ENCODE data around the gene CIAPIN1.

DNA sequence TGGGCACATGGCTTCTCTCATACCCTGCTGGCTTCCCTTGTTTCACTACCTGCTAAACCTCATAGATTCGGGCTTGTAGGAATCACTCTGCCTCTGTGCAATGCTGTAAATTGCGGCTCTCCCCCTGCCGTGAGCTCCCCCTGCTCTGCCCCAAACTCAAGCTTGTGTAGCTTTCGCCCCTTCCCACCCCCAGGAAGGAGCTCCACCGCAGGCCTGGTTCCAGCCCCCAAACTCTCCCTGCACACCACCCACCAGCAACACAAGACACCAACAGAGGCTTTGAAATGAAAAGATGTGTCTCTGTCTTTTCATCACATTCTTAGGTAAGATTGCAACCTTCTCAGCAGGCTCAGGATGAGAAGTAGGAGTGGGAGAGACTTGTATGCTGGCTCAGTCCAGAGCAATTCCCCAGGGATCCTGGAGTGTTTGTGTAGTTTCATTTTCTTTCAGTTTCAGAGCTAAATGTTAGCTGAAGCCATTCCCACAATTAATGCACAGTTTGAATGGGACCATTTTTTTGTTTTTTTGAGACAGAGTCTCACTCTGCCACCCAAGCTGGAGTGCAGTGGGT, 60.7 kb downstream of the CIAPIN1 start:
- no peak for TF ChIP-seq CTCF (IDR thresholded peaks at IDR 0.05; ENCODE audit: borderline replicate concordance, extremely low read depth, low read length, poor library complexity, severe bottlenecking)
- TF ChIP-seq EZH2 (IDR thresholded peaks at IDR 0.05; ENCODE audit: borderline replicate concordance, low read depth, low read length, severe bottlenecking) = no peak
